ENCODE data around the gene OR6B1. TPM values are rescaled to one million over a fixed set of nuclear protein-coding genes. Genes with fewer than 3 reads are reported as not detected.

Gene OR6B1
- total and polyA plus RNA-seq, 2 donors (not counting 3 experiments of a cell fraction or from before 2014, with no cell fraction given), result not detected

DNA sequence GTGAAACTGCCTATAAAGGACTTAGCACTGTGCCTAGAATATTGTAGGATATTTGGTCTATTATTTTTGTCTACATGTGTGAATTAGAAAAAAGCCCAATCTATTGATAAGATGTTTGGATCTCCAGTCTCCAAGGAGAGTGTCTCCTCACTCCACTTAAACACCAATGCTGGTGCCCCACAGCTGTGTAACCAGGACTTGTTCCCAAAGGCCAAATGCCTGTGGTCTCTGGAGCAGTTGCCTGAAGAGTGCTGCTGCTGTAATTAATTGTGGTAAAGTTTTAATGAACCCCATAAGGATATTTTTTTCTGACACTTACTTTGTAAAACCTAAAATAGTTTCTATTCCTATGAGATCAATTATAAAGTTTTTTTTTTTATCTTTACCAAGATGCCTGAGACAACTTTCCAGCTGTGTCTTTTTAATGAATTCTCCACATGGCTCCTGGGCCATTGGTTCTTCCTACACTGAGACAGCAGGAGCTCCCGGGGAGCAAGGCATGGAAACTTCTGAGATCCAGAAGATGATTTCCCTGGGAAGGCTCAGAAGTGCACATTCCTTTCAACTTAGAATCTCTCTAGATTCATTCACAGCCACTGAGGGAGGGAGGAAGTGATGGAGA lies 37.4 kb downstream of the OR6B1 start:
- H3K27me3 ChIP-seq (ENCODE audit: control insufficient read depth in 2 of 2, insufficient read depth in 2 of 2, low read length in 2 of 2), result peaks cover 0 to 2% of the 10 kb centered on the region in 2 experiments
- H3K9me1 ChIP-seq (replicated peaks; ENCODE audit: control insufficient read depth, extremely low read depth, insufficient read depth, low read length), result no peaks in the 10 kb centered on the region
- H3K9ac ChIP-seq (replicated peaks; ENCODE audit: extremely low read depth, insufficient read depth, low read length), result no peak overlapping the region
- H3K9me3 ChIP-seq (replicated peaks; ENCODE audit: control insufficient read depth, insufficient read depth, low read length), result no peaks in the 10 kb centered on the region
- no TSS peak for BruUV-seq (replicated peaks)
- no peaks in the 10 kb centered on the region for H3K79me2 ChIP-seq (ENCODE audit: control insufficient read depth, insufficient read depth, low read length)
- dilution Hi-C loops (cut with MboI; ENCODE audit: extremely low pct_ligation_motif_present, low sequenced_read_pairs) (no loop called here), intact Hi-C loops (cut with micrococcal nuclease) (no loop called here)
- no peak overlapping the region for H3K27ac ChIP-seq (ENCODE audit: insufficient read depth, low read depth, low read length)
- H3K4me1 ChIP-seq (ENCODE audit: control insufficient read depth, extremely low read depth, insufficient read depth, low read length), result peaks cover 7% of the 10 kb centered on the region
- FAIRE-seq (no peak), DNase-seq (ENCODE audit: low read depth, low spot score) (no peak)
- TF ChIP-seq MYC (IDR thresholded peaks at IDR 0.05; ENCODE audit: low read depth, low read length) (no peak), POLR2A (IDR thresholded peaks at IDR 0.05; ENCODE audit: low read depth, low read length) (no peak), EZH2 (IDR thresholded peaks at IDR 0.05; ENCODE audit: borderline replicate concordance, low read depth, low read length, severe bottlenecking) (no peak), POLR2AphosphoS5 (IDR thresholded peaks at IDR 0.05; ENCODE audit: insufficient read depth, low read depth, low read length) (no peak), FOS (IDR thresholded peaks at IDR 0.05; ENCODE audit: borderline replicate concordance, insufficient read depth, low read length) (no peak), GATA2 (IDR thresholded peaks at IDR 0.05; ENCODE audit: insufficient read depth, insufficient read length, low read depth, low read length) (no peak), JUN (IDR thresholded peaks at IDR 0.05; ENCODE audit: borderline replicate concordance, insufficient read depth, insufficient read length, low read depth) (no peak)
- TF ChIP-seq, protein P1, sequence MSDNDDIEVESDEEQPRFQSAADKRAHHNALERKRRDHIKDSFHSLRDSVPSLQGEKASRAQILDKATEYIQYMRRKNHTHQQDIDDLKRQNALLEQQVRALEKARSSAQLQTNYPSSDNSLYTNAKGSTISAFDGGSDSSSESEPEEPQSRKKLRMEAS (IDR thresholded peaks at IDR 0.05; ENCODE audit: insufficient read depth, insufficient read length), result no peak
- TF ChIP-seq, protein P2, sequence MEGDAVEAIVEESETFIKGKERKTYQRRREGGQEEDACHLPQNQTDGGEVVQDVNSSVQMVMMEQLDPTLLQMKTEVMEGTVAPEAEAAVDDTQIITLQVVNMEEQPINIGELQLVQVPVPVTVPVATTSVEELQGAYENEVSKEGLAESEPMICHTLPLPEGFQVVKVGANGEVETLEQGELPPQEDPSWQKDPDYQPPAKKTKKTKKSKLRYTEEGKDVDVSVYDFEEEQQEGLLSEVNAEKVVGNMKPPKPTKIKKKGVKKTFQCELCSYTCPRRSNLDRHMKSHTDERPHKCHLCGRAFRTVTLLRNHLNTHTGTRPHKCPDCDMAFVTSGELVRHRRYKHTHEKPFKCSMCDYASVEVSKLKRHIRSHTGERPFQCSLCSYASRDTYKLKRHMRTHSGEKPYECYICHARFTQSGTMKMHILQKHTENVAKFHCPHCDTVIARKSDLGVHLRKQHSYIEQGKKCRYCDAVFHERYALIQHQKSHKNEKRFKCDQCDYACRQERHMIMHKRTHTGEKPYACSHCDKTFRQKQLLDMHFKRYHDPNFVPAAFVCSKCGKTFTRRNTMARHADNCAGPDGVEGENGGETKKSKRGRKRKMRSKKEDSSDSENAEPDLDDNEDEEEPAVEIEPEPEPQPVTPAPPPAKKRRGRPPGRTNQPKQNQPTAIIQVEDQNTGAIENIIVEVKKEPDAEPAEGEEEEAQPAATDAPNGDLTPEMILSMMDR (IDR thresholded peaks at IDR 0.05; ENCODE audit: extremely low read depth in 1 of 2, insufficient read depth in 1 of 2, low read depth in 1 of 2, low read length in 2 of 2), result no peak
- no peaks in the 10 kb centered on the region for H3K36me3 ChIP-seq (ENCODE audit: control insufficient read depth in 2 of 2, extremely low read depth in 1 of 2, insufficient read depth in 2 of 2, low read length in 2 of 2)
- ChIA-PET POLR2A (no interaction called here), CTCF (interaction anchor here (0.9 to 2.3 kb wide), 3 partner anchors 17 to 300 kb away, joined by 3 to 5 read pairs (median 4); no protein-coding TSS in a partner anchor)
- no peak overlapping the region for H3K4me2 ChIP-seq (ENCODE audit: insufficient read depth, low read length)
- H2AFZ ChIP-seq (ENCODE audit: low read depth, low read length), result no peak overlapping the region
- H3K4me3 ChIP-seq (replicated peaks in 1 of 3; ENCODE audit: insufficient read depth in 1 of 3, low read depth in 1 of 3, low read length in 3 of 3), result no peak overlapping the region
- H4K20me1 ChIP-seq (replicated peaks; ENCODE audit: control insufficient read depth, extremely low read depth, insufficient read depth, low read length), result no peaks in the 10 kb centered on the region
